ENCODE data around the gene EFCAB8.

The EFCAB8 gene

GRCh38 chr20:32965115-32965514 is 106.4 kb downstream of the EFCAB8 start:
- TF ChIP-seq PAX5 (IDR thresholded peaks at IDR 0.05; ENCODE audit: insufficient read depth, low read length, severe bottlenecking) (no peak), SPI1 (IDR thresholded peaks at IDR 0.05; ENCODE audit: low read depth, low read length) (no peak), POLR2AphosphoS5 (IDR thresholded peaks at IDR 0.05; ENCODE audit: low read depth, low read length) (no peak), POU2F2 (IDR thresholded peaks at IDR 0.05; ENCODE audit: low read depth, low read length) (no peak), POLR2A (IDR thresholded peaks at IDR 0.05; ENCODE audit: low read depth, low read length) (no peak)
- FAIRE-seq (no peak), DNase-seq (ENCODE audit: insufficient read length, low spot score) (no peak)

- no peak for DNase-seq (ENCODE audit: insufficient read length, low spot score)
- TF ChIP-seq SPI1 (IDR thresholded peaks at IDR 0.05; ENCODE audit: low read depth, low read length) (no peak), POLR2AphosphoS5 (IDR thresholded peaks at IDR 0.05; ENCODE audit: low read depth, low read length) (no peak), POLR2A (IDR thresholded peaks at IDR 0.05; ENCODE audit: low read depth, low read length) (no peak), TAF1 (IDR thresholded peaks at IDR 0.05; ENCODE audit: low read depth, low read length) (no peak), POU2F2 (IDR thresholded peaks at IDR 0.05; ENCODE audit: low read depth, low read length) (no peak), PAX5 (IDR thresholded peaks at IDR 0.05; ENCODE audit: insufficient read depth, low read length, severe bottlenecking) (no peak)
- FAIRE-seq: no peak
These were observed 107.1 kb downstream of the EFCAB8 start for GRCh38 chr20:32965581-32966373.

- no peak for TF ChIP-seq TAF1 (IDR thresholded peaks at IDR 0.05; ENCODE audit: low read depth, low read length)
- TF ChIP-seq POLR2A (IDR thresholded peaks at IDR 0.05; ENCODE audit: low read depth, low read length): no peak
- no peak for TF ChIP-seq POLR2AphosphoS5 (IDR thresholded peaks at IDR 0.05; ENCODE audit: low read depth, low read length)
- TF ChIP-seq POU2F2 (IDR thresholded peaks at IDR 0.05; ENCODE audit: low read depth, low read length): no peak
- TF ChIP-seq SPI1 (IDR thresholded peaks at IDR 0.05; ENCODE audit: low read depth, low read length): no peak
- TF ChIP-seq PAX5 (IDR thresholded peaks at IDR 0.05; ENCODE audit: insufficient read depth, low read length, severe bottlenecking): no peak
- FAIRE-seq (no peak), DNase-seq (ENCODE audit: insufficient read length, low spot score) (no peak)
These were observed 107.7 kb downstream of the EFCAB8 start for GRCh38 chr20:32966382-32966781.

- TF ChIP-seq PAX5 (IDR thresholded peaks at IDR 0.05; ENCODE audit: insufficient read depth, low read length, severe bottlenecking): no peak
- no peak for DNase-seq (ENCODE audit: insufficient read length, low spot score)
- FAIRE-seq: peak; percentile 90
These were observed 108.4 kb downstream of the EFCAB8 start for GRCh38 chr20:32966881-32967781.

- TF ChIP-seq POLR2AphosphoS5 (IDR thresholded peaks at IDR 0.05; ENCODE audit: low read depth, low read length) (no peak), PAX5 (IDR thresholded peaks at IDR 0.05; ENCODE audit: insufficient read depth, low read length, severe bottlenecking) (no peak)
- FAIRE-seq (no peak), DNase-seq (ENCODE audit: insufficient read length, low spot score) (no peak)
These were observed 109.3 kb downstream of the EFCAB8 start for GRCh38 chr20:32967961-32968457.

GRCh38 chr20:32968478-32969241 is 109.9 kb downstream of the EFCAB8 start:
- no peak for FAIRE-seq
- TF ChIP-seq TAF1 (IDR thresholded peaks at IDR 0.05; ENCODE audit: low read depth, low read length) (no peak), SPI1 (IDR thresholded peaks at IDR 0.05; ENCODE audit: low read depth, low read length) (no peak), PAX5 (IDR thresholded peaks at IDR 0.05; ENCODE audit: insufficient read depth, low read length, severe bottlenecking) (no peak), POLR2A (IDR thresholded peaks at IDR 0.05; ENCODE audit: low read depth, low read length) (no peak), POU2F2 (IDR thresholded peaks at IDR 0.05; ENCODE audit: low read depth, low read length) (no peak), POLR2AphosphoS5 (IDR thresholded peaks at IDR 0.05; ENCODE audit: low read depth, low read length) (no peak)
- no peak for DNase-seq (ENCODE audit: insufficient read length, low spot score)

GRCh38 chr20:32969356-32970114 is 110.8 kb downstream of the EFCAB8 start:
- no peak for TF ChIP-seq POLR2A (IDR thresholded peaks at IDR 0.05; ENCODE audit: low read depth, low read length)
- no peak for TF ChIP-seq POU2F2 (IDR thresholded peaks at IDR 0.05; ENCODE audit: low read depth, low read length)
- TF ChIP-seq SPI1 (IDR thresholded peaks at IDR 0.05; ENCODE audit: low read depth, low read length): no peak
- no peak for FAIRE-seq
- no peak for DNase-seq (ENCODE audit: insufficient read length, low spot score)

- no peak for FAIRE-seq
These were observed 111.6 kb downstream of the EFCAB8 start for GRCh38 chr20:32970115-32970972.

More at GRCh38 chr20:32970115-32970972, 111.6 kb downstream of the EFCAB8 start:
- TF ChIP-seq TAF1 (IDR thresholded peaks at IDR 0.05; ENCODE audit: low read depth, low read length) (no peak), POU2F2 (IDR thresholded peaks at IDR 0.05; ENCODE audit: low read depth, low read length) (no peak), SPI1 (IDR thresholded peaks at IDR 0.05; ENCODE audit: low read depth, low read length) (no peak), POLR2AphosphoS5 (IDR thresholded peaks at IDR 0.05; ENCODE audit: low read depth, low read length) (no peak), POLR2A (IDR thresholded peaks at IDR 0.05; ENCODE audit: low read depth, low read length) (no peak), PAX5 (IDR thresholded peaks at IDR 0.05; ENCODE audit: insufficient read depth, low read length, severe bottlenecking) (no peak)
- DNase-seq (ENCODE audit: insufficient read length, low spot score): no peak

All from GM12891 (cell line).